ENCODE data around the gene VCL.

DNA sequence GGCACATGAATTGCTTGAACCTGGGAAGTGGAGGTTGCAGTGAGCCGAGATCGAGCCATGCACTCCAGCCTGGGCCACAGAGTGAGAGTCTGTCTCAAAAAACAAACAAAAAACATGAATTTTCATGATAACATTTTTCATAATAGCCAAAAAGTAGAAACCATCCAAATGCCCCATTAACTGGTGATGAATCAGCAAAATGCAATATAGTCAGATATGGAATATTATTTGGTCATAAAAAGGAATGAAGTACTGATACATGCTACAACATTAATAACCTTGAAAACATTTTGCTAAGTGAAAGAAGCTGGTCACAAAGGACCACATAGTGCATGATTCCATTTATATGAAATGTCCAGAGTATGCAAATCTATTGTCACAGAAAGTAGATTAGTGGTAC, 24.5 kb upstream of the VCL start:
- TF ChIP-seq, protein P1, sequence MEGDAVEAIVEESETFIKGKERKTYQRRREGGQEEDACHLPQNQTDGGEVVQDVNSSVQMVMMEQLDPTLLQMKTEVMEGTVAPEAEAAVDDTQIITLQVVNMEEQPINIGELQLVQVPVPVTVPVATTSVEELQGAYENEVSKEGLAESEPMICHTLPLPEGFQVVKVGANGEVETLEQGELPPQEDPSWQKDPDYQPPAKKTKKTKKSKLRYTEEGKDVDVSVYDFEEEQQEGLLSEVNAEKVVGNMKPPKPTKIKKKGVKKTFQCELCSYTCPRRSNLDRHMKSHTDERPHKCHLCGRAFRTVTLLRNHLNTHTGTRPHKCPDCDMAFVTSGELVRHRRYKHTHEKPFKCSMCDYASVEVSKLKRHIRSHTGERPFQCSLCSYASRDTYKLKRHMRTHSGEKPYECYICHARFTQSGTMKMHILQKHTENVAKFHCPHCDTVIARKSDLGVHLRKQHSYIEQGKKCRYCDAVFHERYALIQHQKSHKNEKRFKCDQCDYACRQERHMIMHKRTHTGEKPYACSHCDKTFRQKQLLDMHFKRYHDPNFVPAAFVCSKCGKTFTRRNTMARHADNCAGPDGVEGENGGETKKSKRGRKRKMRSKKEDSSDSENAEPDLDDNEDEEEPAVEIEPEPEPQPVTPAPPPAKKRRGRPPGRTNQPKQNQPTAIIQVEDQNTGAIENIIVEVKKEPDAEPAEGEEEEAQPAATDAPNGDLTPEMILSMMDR (IDR thresholded peaks at IDR 0.05) = no peak
- TF ChIP-seq POLR2A (IDR thresholded peaks at IDR 0.05) (no peak), EP300 (IDR thresholded peaks at IDR 0.05; ENCODE audit: low read depth) (no peak), POLR2AphosphoS5 (IDR thresholded peaks at IDR 0.05) (no peak)

Data from transverse colon (tissue), 4 donors.